PC-9 (cell line): Measurements from ENCODE around the gene OVCH2.

Experiments
- CTCF ChIP-seq: fragments of 200-600 bp; sonication (generic); conservative IDR thresholded peaks from 2 replicates; pipeline ENCODE4 v1.6.1; 2017; ENCODE audit warnings: mixed run types, antibody characterized with exemption, mild to moderate bottlenecking, moderate library complexity
- EZH2 ChIP-seq: fragments of 200-600 bp; sonication (generic); IDR thresholded peaks from 2 replicates; pipeline ENCODE4 v1.8.0; 2017; ENCODE audit warnings: antibody characterized with exemption, low read depth

GRCh38 chr11:7640816-7641215 lies 65.5 kb downstream of the OVCH2 start:
- TF ChIP-seq CTCF (no peak), EZH2 (no peak)
